Activated gamma-delta T cell treated with anti-CD3 and anti-CD28 coated beads, Interleukin-2, amount 50 U/mL, for 16 hours (primary cell): ENCODE results near the gene TRMT2B.
"Not testable (repeated sequence)": the region's sequence is repeated elsewhere in the genome, so short reads cannot be mapped to it uniquely, and the experiment has no call there.

Source experiments
- DNase-seq: peaks from one replicate; pipeline ENCODE4 v3.0.0-alpha.2; 2020; ENCODE audit warnings: low read depth

TRMT2B gene, protein sequence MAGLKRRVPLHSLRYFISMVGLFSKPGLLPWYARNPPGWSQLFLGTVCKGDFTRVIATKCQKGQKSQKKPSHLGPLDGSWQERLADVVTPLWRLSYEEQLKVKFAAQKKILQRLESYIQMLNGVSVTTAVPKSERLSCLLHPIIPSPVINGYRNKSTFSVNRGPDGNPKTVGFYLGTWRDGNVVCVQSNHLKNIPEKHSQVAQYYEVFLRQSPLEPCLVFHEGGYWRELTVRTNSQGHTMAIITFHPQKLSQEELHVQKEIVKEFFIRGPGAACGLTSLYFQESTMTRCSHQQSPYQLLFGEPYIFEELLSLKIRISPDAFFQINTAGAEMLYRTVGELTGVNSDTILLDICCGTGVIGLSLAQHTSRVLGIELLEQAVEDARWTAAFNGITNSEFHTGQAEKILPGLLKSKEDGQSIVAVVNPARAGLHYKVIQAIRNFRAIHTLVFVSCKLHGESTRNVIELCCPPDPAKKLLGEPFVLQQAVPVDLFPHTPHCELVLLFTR

DNA sequence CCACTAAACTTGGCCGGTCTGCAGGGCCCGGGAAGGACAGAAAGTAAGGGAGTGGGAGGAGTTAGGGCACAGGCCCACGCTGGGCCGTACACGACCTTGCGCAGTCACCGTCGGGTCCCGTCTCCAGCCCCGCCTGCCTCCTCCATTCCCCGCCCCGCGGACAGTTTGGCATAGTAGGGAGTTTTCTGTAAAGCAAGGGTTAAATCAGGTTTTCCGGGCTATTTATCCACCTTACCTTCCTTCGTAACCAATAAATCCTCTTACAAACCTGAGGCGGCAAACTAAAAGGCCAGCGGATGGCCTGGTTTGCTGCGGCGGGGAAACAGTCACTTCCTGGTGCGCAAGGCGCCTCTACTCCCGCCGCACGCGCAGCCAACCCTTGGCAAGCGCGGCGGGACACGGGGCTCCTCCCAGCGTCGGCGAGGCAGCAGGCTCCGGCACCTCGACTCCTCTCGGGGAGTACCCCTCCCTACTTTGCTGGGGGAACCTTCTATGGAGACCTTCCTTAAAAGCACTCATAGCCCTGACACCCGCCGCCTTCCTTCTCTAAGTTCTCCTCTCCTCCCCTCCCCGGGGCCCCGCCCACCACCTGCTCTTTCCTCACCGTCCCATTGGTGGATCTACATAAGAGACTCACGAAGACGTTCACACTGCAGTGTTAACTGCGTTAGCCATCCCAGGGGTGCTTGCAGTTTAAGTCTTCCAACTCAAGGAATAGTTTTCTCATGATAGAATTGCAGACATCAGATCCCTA, at the start of gene TRMT2B:
TSS of gene TRMT2B (minus strand) at position 563 of the 754 bp plus-strand sequence. CDS start 9,822 bp downstream, outside the sequence.
- DNase-seq = peak; percentile 63

DNA sequence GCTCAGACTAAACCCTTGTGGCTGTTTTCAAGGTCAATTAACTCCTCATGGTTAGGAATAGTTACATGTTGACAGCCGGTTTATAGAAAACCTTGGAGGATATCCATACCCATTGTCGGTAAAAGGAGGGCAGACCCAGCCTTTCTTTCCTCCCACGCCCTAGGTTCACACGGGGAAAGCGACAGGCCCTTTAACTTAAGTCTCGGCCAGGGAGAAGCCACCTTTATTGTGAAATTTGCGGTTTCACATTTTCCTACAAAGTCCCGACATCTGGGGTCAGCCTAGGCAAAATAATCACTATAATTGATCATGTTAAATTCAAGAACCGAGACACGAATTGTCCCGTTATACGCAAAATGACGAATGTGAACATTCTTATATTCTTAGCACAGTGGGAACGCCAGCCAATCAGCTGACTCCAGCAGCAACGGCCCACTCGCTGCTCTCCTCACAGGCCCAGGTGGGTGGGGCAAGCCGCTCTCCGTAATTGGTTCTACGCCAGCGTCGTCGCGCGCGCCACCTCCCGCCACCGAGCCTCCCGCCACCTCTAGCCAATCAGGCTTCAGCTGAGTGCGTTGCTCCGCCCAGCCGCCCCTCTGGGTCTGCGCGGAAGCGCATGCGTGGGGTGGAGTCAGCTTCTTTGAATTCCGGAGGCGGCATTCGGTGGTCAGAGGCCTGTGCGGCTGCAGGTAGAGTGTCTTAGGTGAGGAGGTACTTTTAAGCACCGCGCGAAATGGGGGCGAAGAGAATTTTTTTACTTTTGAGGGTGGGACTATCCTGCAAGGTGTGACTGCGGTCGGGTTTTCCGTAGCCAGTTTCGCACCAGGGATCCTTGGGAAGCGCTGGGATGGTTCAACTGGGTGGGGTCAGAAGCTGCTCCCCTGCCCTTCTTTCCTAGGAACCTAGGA, 45.9 kb upstream of the TRMT2B start, which contains the start of gene CENPI:
TSS of gene CENPI (plus strand) at position 659 of the 908 bp plus-strand sequence. CDS start 2,867 bp downstream, outside the sequence.
- DNase-seq = peak; percentile 84

DNA sequence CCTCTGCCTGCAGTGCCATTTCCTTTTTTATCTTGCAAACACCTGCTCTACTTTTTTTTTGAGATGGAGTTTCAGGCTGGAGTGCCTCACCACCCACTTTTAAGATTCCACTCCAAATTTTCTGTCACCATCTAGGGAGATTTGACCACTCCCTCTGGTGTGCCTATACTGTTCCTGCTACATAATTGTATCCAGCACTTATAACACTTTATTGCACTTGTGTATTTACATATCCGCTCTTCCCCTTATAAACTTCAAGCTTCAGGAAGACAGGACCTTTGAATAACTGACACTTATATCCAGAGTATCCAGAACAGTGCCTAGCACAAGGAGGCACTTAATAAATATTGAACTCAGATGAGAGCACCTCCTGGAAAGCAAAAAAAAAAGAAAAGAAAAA, 39.9 kb upstream of the TRMT2B start:
- DNase-seq = no peak

DNA sequence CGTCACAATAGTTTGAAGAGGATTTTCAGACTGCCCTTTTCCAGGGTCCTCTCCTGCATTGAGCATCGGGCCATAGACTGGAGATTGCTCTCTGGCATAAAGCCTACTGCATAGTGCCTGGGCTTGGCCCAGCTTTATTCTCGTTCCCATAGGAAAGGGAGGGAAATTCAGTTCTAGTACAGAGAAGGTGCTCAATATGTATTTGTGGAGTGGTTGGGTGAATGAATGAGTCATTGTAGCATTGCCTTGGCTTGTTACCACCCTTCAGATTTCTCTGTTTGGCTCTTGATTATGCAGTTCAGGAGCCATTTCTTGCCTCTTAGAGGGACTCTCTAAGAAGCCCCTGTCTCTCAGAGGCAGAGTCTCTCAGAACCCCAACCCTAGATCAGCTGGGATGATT, 29.3 kb upstream of the TRMT2B start:
- no peak for DNase-seq

DNA sequence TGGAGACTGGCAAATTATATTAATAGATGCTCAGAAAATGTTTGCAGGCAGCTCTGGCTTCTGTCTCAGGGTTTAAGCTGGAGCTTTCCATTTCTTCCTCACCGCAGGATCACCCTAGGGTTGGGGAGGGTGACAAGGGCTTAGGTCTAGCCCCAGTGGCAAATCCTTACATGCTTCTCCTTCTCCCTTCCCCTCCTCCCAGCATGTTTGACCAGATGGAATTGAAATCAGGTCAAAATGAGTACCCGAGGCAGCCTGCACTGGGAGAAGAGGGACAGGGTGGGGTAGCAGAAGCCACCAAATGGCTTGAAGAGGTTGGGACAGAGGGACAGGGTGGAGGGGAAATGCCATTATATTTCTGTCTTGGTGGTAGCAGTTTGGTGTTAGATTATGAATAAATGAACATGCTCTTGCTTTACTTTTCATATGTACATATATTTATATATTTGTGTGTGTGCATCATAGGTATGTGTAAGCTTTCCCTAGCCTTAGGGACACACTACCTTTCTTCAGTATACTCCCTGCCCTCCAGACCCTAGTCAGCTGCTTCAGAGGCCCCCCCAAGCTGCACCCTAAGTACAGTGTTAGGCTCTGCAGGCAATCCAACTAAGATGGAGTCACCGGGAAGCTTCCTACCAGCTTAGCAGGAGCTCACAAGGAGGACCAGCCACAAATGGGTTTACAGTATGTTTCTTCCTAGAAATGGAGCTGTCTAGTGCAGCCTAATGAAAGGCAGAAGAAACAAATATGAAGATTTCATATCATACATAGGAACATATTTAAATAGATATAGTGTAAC, 28.6 kb upstream of the TRMT2B start:
- no peak for DNase-seq

DNA sequence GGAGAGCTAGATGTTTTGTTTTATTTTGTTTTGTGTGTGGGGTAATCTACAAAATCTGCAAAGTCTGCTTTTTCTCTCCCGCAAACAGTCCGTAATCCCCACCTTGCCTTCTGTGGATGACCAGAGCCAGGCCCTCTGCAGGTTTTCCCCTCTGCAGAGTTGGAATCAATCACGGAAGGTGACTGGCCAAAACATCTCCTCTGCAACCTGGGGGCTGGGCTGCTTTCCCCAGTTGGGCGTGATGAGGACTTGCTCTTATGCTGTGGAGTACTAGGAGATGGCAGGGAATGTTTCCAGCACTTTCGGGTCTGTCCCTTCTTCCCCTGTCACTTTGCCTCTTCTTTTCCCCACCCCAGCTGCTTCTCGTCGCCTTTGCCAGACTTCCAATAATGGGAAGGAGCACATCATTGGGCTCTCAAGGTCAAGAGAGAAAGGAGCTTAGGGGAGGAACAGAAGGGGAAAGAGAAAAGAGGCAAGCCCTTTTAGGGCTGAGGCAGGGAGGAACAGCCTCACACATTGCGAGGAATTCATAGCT, 27.9 kb upstream of the TRMT2B start:
- DNase-seq = no peak

DNA sequence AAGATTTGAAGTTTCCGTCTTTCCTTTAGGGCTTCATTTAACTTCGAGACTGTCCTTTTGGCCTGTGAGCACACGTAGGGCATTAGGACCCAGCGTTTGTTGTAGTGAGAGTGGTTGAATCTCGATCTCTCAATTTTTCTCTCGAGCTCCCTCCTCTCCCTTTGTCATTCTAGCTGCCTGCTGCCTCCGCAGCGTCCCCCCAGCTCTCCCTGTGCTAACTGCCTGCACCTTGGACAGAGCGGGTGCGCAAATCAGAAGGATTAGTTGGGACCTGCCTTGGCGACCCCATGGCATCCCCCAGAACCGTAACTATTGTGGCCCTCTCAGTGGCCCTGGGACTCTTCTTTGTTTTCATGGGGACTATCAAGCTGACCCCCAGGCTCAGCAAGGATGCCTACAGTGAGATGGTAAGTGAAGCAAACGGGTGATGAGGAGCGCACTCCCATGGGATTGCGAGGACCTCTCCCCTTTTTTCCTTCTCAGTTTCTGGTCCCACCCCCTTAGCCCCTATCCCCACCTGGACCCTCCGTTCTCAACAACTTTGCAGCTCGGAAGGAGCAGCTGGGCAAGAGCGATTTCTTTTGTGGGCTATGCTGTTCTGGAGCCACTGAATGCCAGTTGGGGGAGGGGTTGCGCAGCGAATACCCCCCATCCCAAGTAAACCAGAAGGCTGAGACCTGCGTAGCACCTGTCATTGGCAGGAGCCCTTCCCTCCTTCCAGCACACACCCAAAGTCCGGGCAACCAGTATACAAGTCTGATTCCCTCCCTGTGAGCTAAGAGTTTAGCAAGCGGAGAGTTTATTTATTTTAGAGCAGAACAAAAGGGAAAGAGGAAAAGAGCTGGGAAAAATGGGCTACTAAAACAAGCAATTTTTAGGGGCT, 27.0 kb upstream of the TRMT2B start, which contains the start of gene TMEM35A:
TSS of gene TMEM35A (plus strand) at position 164 of the 883 bp plus-strand sequence. CDS start at position 288, 124 bp downstream.
- no peak for DNase-seq

DNA sequence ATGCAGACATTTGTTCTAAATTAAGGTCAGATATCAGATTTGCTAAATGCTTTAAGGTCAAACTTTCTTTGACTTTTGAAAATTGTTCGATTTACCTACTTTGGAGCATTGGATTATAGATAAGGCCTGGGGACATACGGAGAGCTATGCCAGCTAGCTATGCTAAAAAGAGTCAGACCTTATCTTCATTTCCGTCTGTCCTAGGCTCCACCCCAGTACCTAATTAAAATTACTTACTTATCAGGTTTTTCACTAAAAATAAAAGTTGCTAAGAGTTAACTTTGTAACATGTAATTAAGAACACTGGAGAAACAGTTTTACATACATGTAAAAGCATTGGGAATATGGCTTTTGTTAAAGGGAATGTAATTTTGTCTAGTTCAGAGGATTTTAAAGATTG, 19.7 kb upstream of the TRMT2B start:
- DNase-seq = no peak

DNA sequence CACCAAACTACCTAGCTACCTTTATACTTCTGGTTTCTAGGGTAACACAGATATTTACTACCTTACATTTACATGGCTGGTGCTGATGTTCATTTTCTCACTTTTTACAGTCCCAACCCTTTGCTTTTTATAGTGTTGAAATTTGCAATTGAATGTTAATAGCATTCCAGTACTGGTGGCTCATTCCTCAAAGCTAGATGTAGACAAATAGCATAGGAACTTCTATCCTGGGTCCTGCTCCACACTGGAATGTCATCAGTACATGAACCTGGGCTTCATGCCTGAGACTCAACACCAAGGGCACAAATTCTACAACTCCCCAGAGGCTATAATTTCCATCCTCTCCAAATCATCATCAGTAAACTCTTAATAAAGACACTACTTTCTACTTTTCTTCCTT, 10.3 kb upstream of the TRMT2B start:
- DNase-seq = no peak

DNA sequence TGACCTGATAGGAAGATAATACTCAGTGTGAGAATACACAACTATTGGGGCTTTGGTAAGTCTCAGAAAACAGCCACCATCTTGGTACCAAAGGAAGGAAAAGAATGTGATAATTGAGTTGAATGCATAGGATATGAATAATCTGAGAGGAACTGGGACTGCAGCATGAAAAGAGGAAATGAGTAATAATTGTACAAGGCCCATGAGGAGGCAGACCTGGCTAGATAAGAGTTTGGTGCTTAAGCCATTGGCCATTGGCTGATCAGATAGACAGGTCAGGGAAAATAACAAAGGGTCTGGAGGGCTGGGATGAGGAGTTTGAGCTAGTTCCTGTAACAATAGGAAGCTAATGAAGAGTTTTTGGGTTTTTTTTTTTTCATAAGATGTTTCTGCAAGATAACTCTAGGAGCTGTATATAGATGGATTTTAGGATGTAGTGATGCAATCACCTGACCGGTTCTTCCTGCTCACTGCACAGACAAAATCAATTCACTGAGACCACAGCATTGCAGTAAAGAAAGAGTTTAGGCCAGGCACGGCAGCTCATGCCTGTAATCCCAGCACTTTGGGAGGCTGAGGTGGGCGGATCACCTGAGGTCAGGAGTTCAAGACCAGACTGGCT, 5.3 kb upstream of the TRMT2B start:
- no peak for DNase-seq

DNA sequence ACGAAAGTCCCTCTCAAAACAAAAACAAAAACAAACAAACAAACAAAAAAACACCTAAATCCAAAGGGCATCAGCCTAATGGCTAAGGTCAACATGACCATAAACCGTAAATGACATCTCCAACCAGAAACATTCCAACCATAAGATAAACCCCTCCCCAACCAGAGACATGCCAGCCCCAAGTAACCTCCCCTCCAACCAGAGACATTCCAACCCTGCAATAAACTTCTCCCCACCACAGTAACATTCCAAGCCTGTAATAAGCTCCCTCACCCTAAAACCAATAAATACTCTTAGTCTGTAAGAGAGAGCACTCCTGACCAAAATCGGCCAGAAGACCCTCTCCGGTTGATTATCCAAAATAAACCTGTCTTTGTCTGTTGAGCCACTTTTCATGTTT, 4.6 kb upstream of the TRMT2B start:
- DNase-seq = not testable (repeated sequence)

DNA sequence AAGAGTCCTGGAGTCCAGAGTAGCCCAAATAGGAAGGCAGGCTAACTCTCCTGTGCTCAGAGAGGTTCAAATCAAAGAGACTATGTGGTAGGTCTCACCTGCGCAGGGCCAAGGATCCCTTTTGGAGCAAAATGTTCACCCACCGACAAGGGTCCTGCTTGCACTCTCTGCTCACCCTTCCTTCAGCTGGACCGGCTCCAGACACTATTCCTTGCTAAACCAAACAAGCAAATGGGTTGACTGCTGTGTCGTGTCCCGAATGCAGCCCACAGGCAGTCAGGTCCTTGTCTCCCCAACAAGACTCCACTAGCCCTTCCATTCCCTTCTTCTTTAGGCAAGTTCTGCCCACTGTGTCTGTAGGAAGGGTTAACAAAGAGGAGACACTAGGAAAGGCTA, 760 bp downstream of the TRMT2B start:
- no peak for DNase-seq

DNA sequence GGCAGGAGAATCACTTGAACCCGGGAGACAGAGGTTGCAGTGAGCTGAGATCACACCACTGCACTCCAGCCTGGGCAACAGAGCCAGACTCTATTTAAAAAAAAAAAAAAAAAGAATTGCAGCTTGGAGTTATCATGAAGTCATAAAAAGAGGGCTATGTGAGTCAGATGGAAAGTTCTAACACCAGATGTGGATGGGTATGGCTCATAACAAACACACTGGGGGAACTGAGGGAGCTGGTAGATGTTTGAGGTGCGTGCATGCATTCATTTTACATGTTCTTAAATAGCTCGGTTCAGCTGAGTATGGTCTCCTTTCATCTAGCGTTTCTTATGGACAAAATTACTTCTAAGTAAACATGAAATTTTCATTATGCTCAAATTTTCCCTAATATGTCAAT, 11.7 kb downstream of the TRMT2B start:
- DNase-seq = no peak

DNA sequence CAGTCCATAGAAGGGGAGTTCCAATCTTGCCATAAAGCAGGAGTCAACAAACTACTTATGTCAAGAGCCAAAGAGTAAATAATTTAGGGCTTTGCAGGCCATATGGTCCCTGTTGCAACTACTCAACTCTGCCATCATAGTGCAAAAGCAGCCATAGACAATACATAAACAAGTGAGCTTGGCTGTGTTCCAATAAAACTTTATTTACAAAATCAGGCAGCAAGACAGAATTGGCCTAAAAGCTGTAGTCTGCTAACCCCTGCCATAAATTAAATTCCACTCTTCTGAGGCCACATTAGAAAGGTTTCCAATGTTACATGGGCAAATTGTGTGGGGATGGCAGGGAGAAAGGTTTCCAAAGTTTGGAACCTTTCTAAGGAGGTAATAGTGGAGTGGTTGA, 14.7 kb downstream of the TRMT2B start:
- DNase-seq = no peak

DNA sequence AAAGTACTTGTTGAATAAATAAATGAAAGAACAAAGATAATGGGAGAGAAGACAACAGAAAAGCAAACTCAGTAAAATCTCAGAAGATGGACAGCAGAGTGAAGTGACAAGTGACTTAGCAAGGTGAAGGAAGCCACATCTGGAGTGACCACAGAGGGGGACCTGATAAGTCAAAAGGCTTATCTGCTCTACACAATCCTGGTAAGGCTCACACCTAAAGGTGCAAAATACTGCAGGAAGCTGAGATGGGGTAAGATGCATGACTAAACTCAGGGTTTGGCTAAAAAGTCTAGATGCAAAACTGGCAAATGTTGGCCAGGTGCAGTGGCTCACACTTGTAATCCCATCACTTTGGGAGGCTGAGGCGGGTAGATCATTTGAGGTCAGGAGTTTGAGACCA, 22.2 kb downstream of the TRMT2B start:
- DNase-seq = no peak

DNA sequence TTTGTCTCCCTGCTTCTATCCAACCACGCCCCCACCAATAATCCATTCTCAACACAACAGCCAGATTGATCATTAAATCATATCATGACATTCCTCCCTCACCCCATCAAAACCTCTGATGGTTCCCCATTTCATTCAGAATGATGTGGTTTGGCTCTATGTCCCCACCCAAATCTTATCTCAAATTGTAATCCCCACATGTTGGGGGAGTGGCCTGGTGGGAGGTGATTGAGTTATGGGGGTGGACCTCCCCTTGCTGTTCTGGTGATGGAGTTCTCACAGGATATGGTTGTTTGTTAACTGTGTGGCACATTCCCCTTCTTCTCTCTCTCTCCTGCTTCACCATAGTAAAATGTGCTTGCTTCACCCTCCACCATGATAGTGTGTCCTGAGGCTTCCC, 23.3 kb downstream of the TRMT2B start:
- DNase-seq = no peak

DNA sequence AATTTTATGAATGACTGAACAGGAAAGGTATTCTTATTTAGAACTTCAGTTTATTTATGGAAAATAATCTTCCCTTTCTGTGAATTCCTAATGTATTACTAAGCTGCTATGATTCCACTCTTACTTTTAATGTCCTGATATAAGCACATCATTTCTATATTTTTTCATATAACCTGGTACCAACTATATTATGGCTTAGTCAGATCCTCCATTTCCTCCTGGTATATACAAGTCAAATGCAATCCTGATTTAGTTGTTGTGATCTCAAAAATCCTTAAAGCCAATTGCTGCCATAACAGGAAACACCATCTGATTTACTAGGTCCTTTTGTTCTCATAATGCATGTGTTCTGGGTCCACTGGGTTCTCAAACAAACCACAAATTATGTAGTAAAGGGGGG, 26.8 kb downstream of the TRMT2B start:
- DNase-seq = no peak

DNA sequence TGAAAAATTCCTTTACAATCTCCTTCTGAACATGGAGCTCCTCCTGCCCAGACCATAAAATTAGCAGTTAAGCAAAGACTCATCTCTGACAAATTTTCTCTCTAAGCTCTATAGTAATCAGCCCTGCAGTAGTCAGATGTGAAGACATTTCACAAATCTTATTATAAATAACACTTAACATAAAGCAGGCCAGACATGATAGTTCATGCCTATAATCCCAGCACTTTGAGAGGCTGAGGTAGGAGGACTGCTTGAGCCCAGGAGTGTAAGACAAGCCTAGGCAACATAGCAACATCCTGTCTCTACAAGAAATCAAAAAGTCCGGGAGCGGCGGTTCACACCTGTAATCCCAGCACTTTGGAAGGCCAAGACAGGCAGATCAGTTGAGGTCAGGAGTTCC, 29.9 kb downstream of the TRMT2B start:
- DNase-seq = no peak

DNA sequence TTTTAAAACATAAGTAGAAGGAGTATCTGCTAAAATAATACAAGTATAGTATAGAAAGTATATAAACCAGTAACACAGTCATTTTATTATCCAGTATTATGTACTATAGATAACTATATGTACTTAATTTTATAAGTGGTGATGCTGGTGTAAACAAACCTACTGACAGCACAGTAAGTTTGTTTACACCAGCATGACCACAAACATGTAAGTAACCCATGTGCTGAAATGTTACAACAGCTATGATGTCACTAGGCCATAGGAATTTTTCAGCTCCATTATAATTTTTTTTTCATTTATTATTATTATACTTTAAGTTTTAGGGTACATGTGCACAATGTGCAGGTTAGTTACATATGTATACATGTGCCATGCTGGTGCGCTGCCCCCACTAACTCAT, 39.9 kb downstream of the TRMT2B start:
- not testable (repeated sequence) for DNase-seq
